Cardiac fibroblast (primary cell): Measurements from ENCODE around the gene BEND2.

Experiments
- DNase-seq, 2 donors: peaks; one replicate each; pipeline versions ENCODE4 v3.0.0 to v3.0.0-alpha.2; 2010; ENCODE audit warnings: low read depth in 2 of 2
- H3K4me3 ChIP-seq, 2 donors: replicated peaks in 1 of 2; 1 replicate in 1 of 2; 2 replicates in 1 of 2; pipeline ENCODE4 v1.5.1; 2011; ENCODE audit warnings: low read depth in 2 of 2, low read length in 2 of 2, mild to moderate bottlenecking in 2 of 2, moderate library complexity in 1 of 2
- TF ChIP-seq, protein P1 (sequence below): IDR thresholded peaks from one replicate; pipeline ENCODE4 v1.5.1; 2011; ENCODE audit warnings: low read depth, mild to moderate bottlenecking, low read length, inconsistent platforms

The BEND2 gene

GRCh38 chrX:18119856-18120255 is 100.8 kb downstream of the BEND2 start:
- TF ChIP-seq, protein P1, sequence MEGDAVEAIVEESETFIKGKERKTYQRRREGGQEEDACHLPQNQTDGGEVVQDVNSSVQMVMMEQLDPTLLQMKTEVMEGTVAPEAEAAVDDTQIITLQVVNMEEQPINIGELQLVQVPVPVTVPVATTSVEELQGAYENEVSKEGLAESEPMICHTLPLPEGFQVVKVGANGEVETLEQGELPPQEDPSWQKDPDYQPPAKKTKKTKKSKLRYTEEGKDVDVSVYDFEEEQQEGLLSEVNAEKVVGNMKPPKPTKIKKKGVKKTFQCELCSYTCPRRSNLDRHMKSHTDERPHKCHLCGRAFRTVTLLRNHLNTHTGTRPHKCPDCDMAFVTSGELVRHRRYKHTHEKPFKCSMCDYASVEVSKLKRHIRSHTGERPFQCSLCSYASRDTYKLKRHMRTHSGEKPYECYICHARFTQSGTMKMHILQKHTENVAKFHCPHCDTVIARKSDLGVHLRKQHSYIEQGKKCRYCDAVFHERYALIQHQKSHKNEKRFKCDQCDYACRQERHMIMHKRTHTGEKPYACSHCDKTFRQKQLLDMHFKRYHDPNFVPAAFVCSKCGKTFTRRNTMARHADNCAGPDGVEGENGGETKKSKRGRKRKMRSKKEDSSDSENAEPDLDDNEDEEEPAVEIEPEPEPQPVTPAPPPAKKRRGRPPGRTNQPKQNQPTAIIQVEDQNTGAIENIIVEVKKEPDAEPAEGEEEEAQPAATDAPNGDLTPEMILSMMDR: no peak
- no peak for DNase-seq
- no peak overlapping the region for H3K4me3 ChIP-seq
